ENCODE data around the gene STEAP4. TPM values are rescaled to one million over a fixed set of nuclear protein-coding genes. Genes with fewer than 3 reads are reported as not detected.

Gene STEAP4
- total and polyA plus RNA-seq, 2 experiments from 2014 or later = 0.06 TPM; not detected in 1

DNA sequence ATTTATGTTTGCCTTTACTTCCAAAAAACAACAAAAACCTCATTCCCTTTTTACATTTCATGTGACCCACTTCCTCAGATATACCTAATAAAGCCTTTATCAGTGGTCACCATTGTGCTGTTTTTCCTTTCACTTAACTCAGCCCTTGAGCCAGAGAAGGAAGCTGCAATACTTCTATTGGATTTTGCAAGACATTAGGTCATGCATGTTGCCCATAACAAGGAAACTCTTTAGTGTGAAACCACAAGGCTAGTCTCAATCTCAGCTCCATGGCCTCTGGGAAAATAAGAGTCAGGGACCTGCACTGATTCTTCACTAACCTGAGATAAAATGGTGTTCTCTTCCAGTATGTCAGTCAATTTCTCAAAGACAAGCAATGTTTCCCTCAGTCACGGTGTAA lies 27.8 kb downstream of the STEAP4 start (continued):
- TF ChIP-seq ZNF462 (CRISPR knock-in tag; IDR thresholded peaks at IDR 0.05) (no peak), POLR2AphosphoS5 (IDR thresholded peaks at IDR 0.05; ENCODE audit: low read depth) (no peak), JUNB (IDR thresholded peaks at IDR 0.05; ENCODE audit: unreplicated experiment) (no peak), ZNF114 (CRISPR knock-in tag; IDR thresholded peaks at IDR 0.05) (no peak), CREB1 (CRISPR knock-in tag; IDR thresholded peaks at IDR 0.05; ENCODE audit: low read depth) (no peak), EZH2phosphoT487 (IDR thresholded peaks at IDR 0.05; ENCODE audit: unreplicated experiment) (no peak), ZNF331 (CRISPR knock-in tag; IDR thresholded peaks at IDR 0.05; ENCODE audit: low read depth) (no peak), REST (IDR thresholded peaks at IDR 0.05; ENCODE audit: unreplicated experiment) (no peak), EZH2 (IDR thresholded peaks at IDR 0.05; ENCODE audit: low read depth, unreplicated experiment) (no peak), NANOG (IDR thresholded peaks at IDR 0.05; ENCODE audit: borderline replicate concordance) (no peak)
- TF ChIP-seq, protein P1, sequence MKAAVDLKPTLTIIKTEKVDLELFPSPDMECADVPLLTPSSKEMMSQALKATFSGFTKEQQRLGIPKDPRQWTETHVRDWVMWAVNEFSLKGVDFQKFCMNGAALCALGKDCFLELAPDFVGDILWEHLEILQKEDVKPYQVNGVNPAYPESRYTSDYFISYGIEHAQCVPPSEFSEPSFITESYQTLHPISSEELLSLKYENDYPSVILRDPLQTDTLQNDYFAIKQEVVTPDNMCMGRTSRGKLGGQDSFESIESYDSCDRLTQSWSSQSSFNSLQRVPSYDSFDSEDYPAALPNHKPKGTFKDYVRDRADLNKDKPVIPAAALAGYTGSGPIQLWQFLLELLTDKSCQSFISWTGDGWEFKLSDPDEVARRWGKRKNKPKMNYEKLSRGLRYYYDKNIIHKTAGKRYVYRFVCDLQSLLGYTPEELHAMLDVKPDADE (IDR thresholded peaks at IDR 0.05) = no peak

Measured in GM23338 (cell line).